GM12891 (cell line): Measurements from ENCODE around the gene RNF121.

Experiments
- DNase-seq: peaks from one replicate; pipeline ENCODE4 v3.0.0; 2011; ENCODE audit warnings: low spot score; ENCODE audit not compliant: insufficient read length
- FAIRE-seq: peaks from 2 replicates; lab custom pipeline; 2011; peaks lifted over from hg19 to GRCh38; lab: Jason Lieb, UNC
- PAX5 ChIP-seq: IDR thresholded peaks from 2 replicates; pipeline ENCODE4 v1.6.1; 2011; ENCODE audit warnings: low read length, moderate library complexity, mild to moderate bottlenecking; ENCODE audit not compliant: insufficient read depth, severe bottlenecking
- POLR2A ChIP-seq: IDR thresholded peaks from 2 replicates; pipeline ENCODE4 v1.6.1; 2011; ENCODE audit warnings: low read depth, low read length, control low read depth
- POLR2AphosphoS5 ChIP-seq: IDR thresholded peaks from 2 replicates; pipeline ENCODE4 v1.6.1; 2011; ENCODE audit warnings: low read depth, low read length, control low read depth
- POU2F2 ChIP-seq: IDR thresholded peaks from 2 replicates; pipeline ENCODE4 v1.6.1; 2011; ENCODE audit warnings: low read depth, mild to moderate bottlenecking, control low read depth, low read length, moderate library complexity
- SPI1 ChIP-seq: IDR thresholded peaks from 2 replicates; pipeline ENCODE4 v1.6.1; 2011; ENCODE audit warnings: low read depth, low read length, control low read depth
- TAF1 ChIP-seq: IDR thresholded peaks from 2 replicates; pipeline ENCODE4 v1.6.1; 2011; ENCODE audit warnings: low read depth, low read length, control low read depth

The RNF121 gene

DNA sequence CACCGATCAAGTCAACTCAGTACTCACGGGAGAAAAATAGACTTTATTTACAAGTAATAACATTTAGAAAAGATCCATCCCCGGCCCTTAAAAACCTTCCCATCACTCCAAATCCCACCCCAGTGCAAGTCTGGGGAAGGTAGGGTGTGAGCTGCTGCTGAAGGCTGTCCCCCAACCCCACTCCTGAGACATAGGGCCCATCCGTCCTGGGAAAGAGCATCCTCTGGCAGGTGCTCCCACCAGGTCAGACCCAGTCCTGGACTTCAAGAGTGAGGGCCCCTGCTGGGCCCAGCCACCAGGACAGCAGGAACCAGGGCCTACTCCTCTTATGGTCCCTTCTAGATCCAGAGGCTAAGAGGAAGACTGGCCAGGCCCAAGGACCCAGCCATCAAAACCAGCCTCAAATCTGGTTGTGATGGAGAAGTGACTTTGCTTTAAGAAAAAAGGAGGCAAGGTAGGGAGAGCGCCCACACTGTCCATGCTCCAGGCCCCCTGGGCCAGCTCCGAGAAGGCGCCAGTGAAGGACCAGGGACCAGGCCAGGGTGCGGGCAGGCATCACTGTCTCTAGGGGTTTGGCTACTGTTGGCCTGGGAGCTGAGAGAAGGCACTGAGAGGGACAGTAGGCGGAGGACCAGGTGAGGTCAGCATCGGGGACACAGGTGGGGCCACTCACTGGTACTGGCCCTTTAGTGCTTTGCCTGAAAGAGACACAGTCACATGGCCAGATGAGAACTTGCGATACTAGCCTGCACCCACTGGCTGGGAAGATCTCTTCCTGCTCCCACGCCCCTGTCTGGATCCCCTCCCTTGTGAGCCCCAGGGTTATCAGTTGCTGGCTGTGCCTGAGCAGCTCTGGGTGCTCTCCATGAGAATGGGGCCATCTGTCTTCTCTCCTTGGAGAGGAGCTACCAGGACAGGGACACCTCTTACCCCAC, 74.3 kb downstream of the RNF121 start:
- DNase-seq (no peak), FAIRE-seq (no peak)
- no peak for TF ChIP-seq TAF1
- no peak for TF ChIP-seq POLR2AphosphoS5
- no peak for TF ChIP-seq POU2F2
- no peak for TF ChIP-seq SPI1
- TF ChIP-seq PAX5: no peak
- 0 out of 2 replicates have a peak, but pooled peaks have one; percentile 20 for TF ChIP-seq POLR2A

DNA sequence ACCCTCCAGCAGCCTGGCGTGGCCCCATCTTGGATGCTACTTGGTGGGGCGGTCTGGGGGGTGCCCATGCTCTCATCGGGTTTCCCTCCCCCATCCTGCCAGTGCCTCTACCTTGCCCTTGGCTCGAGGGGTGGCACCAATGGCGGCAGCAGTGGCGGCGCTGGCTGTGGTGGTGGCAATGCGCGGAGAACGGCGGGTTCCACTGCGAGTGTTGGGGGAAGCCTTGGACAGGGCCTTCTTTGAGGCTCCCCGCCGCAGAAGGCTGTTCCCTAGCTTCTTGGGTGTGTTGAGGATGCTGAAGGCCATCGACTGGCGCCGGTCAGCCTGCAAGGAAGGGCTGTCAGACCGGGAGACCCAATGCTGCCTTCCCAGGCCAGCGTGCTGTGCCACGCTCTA, 74.9 kb downstream of the RNF121 start:
- DNase-seq (no peak), FAIRE-seq (no peak)
- no peak for TF ChIP-seq PAX5
- no peak for TF ChIP-seq POLR2A
- no peak for TF ChIP-seq POLR2AphosphoS5
- no peak for TF ChIP-seq SPI1
- no peak for TF ChIP-seq POU2F2
- TF ChIP-seq TAF1: no peak

DNA sequence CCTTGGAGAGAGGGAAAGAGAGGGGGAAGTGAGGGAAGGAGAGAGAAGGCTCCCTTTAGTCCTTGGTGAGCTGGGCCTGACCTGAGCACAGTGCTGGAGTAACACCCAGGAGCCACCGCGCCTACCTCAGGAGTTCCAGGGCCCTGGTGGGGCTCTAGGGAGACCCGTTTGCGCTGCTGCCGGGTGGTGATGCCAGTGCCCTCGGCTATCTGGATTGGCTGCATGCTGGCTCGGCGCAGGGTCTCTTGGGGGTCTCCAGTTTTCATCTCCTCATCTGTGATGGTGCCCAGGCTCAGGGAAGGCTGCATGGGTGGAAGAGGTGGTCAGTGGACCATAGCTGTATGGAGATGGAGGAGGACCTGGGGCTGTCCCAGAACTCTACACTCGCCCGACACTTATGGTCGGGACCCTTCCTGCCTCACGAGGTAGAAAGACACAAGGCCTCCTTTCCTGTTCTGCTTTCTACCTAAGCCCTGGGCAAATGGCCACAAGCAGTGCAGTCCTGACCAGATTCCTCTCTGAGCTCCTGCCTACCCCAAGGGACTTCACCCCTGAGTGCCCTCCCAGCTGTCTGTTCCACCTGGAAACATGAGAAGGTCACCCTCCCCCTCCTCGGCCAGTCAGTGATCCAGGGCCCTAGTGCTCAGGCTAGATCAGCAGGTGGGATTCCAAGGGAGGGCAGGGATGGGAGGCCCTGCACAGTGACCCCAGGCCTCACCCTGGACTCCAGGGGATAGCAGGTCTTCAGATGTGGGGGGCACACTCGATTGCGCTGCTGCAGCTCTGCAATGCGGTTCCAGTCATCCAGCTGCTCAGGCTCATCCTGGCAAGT, 75.9 kb downstream of the RNF121 start:
- DNase-seq: no peak
- TF ChIP-seq POLR2A: peak; percentile 11; the same call in 1 of the 2 replicates
- no peak for TF ChIP-seq PAX5
- no peak for FAIRE-seq

GRCh38 chr11:72005347-72006260, 76.8 kb downstream of the RNF121 start:
- FAIRE-seq (no peak), DNase-seq (no peak)
- TF ChIP-seq SPI1 (no peak), POU2F2 (0 out of 2 replicates have a peak, but pooled peaks have one; percentile 10), POLR2A (no peak), PAX5 (no peak), POLR2AphosphoS5 (peak; percentile 5; the same call in 1 of the 2 replicates), TAF1 (no peak)

- no peak for FAIRE-seq
- TF ChIP-seq POLR2A (0 out of 2 replicates have a peak, but pooled peaks have one; percentile 35), TAF1 (no peak), SPI1 (no peak), POU2F2 (no peak)
- DNase-seq: no peak
Observed at GRCh38 chr11:72006309-72007088, 77.7 kb downstream of the RNF121 start.

DNA sequence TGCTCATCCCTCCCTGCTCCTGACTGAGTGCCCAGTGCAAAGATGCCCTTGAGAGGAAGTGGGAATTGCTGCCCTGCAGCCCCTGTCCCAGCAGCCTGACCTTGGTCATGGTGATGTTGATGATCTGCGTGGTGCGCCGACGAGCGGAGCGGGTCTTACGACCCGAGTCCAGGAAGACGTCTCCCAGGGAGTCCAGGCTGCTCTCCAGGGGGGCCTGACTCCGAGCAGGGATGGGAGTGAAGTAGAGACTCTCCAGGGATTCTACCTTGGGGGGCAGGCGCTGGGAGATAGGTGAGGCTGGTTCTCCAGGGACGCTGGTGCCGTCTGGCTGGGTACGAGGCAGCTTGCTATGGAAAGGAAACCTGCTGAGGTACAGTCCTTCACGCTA, 78.2 kb downstream of the RNF121 start:
- no peak for FAIRE-seq
- no peak for DNase-seq
- TF ChIP-seq POLR2AphosphoS5 (no peak), SPI1 (no peak), POLR2A (no peak; the same call in 1 of the 2 replicates), POU2F2 (no peak), PAX5 (no peak), TAF1 (no peak)

- DNase-seq (no peak), FAIRE-seq (no peak)
- no peak for TF ChIP-seq TAF1
- TF ChIP-seq PAX5: no peak
- TF ChIP-seq POU2F2: no peak
- no peak for TF ChIP-seq SPI1
- TF ChIP-seq POLR2AphosphoS5: no peak
- TF ChIP-seq POLR2A: no peak
Observed at GRCh38 chr11:72007587-72007986, 78.7 kb downstream of the RNF121 start.

DNA sequence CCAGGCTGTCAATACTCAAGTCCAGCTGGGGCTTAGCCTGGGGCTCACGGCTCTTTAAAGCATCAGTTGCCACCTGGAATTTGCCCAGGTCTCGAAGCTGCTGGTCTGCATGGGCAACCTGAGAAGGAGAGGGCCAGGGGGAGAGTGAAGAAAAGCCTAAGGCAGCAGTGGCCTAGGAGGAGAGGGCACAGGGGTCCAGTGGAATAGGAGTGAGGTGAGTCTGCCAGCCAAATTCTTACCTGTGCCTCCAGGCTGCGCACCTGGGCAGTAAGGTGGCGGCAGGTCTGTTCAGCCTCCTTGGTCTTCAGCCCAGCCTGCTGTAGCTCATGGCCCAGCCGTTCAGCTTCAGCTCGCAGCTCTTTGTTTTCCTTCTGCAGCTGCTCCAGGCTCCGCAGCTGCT, 79.9 kb downstream of the RNF121 start:
- FAIRE-seq: no peak
- TF ChIP-seq POLR2A: no peak
- no peak for TF ChIP-seq TAF1
- TF ChIP-seq SPI1: no peak
- no peak for TF ChIP-seq PAX5
- TF ChIP-seq POLR2AphosphoS5: no peak
- no peak for TF ChIP-seq POU2F2
- no peak for DNase-seq
